Naive thymus-derived CD4-positive, alpha-beta T cell (primary cell): ENCODE results near the gene TRERF1. TPM values are rescaled to one million over a fixed set of nuclear protein-coding genes. Genes with fewer than 3 reads are reported as not detected.

ENCODE experiments used
- ATAC-seq: fragments of 150-1000 bp; cut with Tn5 transposase; 2 replicates; pipeline ENCODE4 v1.10.0; 2021; ENCODE audit warnings: mild to moderate bottlenecking, moderate library complexity
- CTCF ChIA-PET: fragments of 350-600 bp; sonication (Branson Sonifier 250); formaldehyde crosslinking; loops from one replicate; lab custom pipeline; 2021; ENCODE audit warnings: antibody characterized with exemption; lab: Charles Lee
- POLR2A ChIA-PET: fragments of 350-600 bp; sonication (Branson Sonifier 250); formaldehyde crosslinking; loops from one replicate; lab custom pipeline; 2021; ENCODE audit warnings: antibody characterized with exemption, inconsistent platforms; lab: Charles Lee
- DNase-seq, 9 donors: peaks; one replicate each; pipeline versions ENCODE4 v3.0.0 to v3.0.0-alpha.2; 2020 to 2022; ENCODE audit warnings: mixed read lengths in 1 of 9
- H3K27ac ChIP-seq: one replicate; pipeline ENCODE4 v1.7.0; 2013; ENCODE audit warnings: mild to moderate bottlenecking, low read depth, low read length, moderate library complexity
- H3K27me3 ChIP-seq, 2 donors: one replicate each; pipeline ENCODE4 v1.7.0; 2013; ENCODE audit warnings: low read length in 2 of 2, mild to moderate bottlenecking in 2 of 2, moderate library complexity in 2 of 2; ENCODE audit not compliant: control insufficient read depth in 2 of 2, insufficient read depth in 2 of 2
- H3K36me3 ChIP-seq, 3 experiments: 1 replicate in 2 of 3; 2 replicates in 1 of 3; pipeline ENCODE4 v1.7.0; 2013; ENCODE audit warnings: low read length in 3 of 3, mild to moderate bottlenecking in 3 of 3, moderate library complexity in 1 of 3; ENCODE audit not compliant: insufficient read depth in 3 of 3, control insufficient read depth in 2 of 3
- H3K4me1 ChIP-seq, 2 donors: one replicate each; pipeline ENCODE4 v1.7.0; 2013; ENCODE audit warnings: low read length in 2 of 2, mild to moderate bottlenecking in 2 of 2, moderate library complexity in 1 of 2; ENCODE audit not compliant: control insufficient read depth in 2 of 2, insufficient read depth in 2 of 2
- H3K4me3 ChIP-seq: 2 replicates; pipeline ENCODE4 v1.7.0; 2013; ENCODE audit warnings: mild to moderate bottlenecking, low read length
- H3K9me3 ChIP-seq, 3 experiments: 1 replicate in 2 of 3; 2 replicates in 1 of 3; pipeline ENCODE4 v1.7.0; 2013; ENCODE audit warnings: low read length in 3 of 3; ENCODE audit not compliant: control insufficient read depth in 2 of 3
- H3K27ac Mint-ChIP-seq, 9 donors: one replicate each; pipeline ENCODE4 v1.8.0; 2020 to 2022; ENCODE audit warnings: mixed read lengths in 9 of 9, mild to moderate bottlenecking in 8 of 9, moderate library complexity in 5 of 9, inconsistent platforms in 2 of 9
- H3K27me3 Mint-ChIP-seq, 5 donors: one replicate each; pipeline ENCODE4 v1.8.0; 2021 to 2022; ENCODE audit warnings: mixed read lengths in 5 of 5, mild to moderate bottlenecking in 1 of 5
- H3K36me3 Mint-ChIP-seq, 5 donors: one replicate each; pipeline ENCODE4 v1.8.0; 2020 to 2022; ENCODE audit warnings: mixed read lengths in 5 of 5, mild to moderate bottlenecking in 3 of 5, inconsistent platforms in 1 of 5
- H3K4me1 Mint-ChIP-seq, 7 donors: one replicate each; pipeline ENCODE4 v1.8.0; 2020 to 2022; ENCODE audit warnings: mixed read lengths in 7 of 7, mild to moderate bottlenecking in 3 of 7, inconsistent platforms in 1 of 7
- H3K4me3 Mint-ChIP-seq, 10 donors: one replicate each; pipeline ENCODE4 v1.8.0; 2020 to 2022; ENCODE audit warnings: mild to moderate bottlenecking in 10 of 10, mixed read lengths in 10 of 10, moderate library complexity in 6 of 10, inconsistent platforms in 2 of 10
- H3K9me3 Mint-ChIP-seq, 11 donors: one replicate each; pipeline ENCODE4 v1.8.0; 2020 to 2022; ENCODE audit warnings: mixed read lengths in 11 of 11, mild to moderate bottlenecking in 4 of 11, inconsistent platforms in 1 of 11, moderate library complexity in 1 of 11
- intact Hi-C, 2 donors: fragments of 100-400 bp; cut with micrococcal nuclease; formaldehyde crosslinking; loops; one replicate each; pipeline ENCODE4 v1.15.1; 2023
- polyA plus RNA-seq, 2 donors: library from polyadenylated mRNA; unstranded; fragments of 300-500 nt; fragmentation: Illumina TruSeq; gene quantifications; one replicate each; pipeline ENCODE4 v1.2.3, GENCODE V29; 2021
- total RNA-seq, 6 experiments: library from RNA in 5 of 6; stranded (reverse) in 5 of 6; gene quantifications; 1 replicate in 5 of 6; 2 replicates in 1 of 6; pipeline ENCODE4 v1.2.3 and lab custom pipeline; 2021 to 2026

Gene TRERF1
- total and polyA plus RNA-seq, 7 experiments from 2014 or later: 4.8 to 32.4 (median 21.0) TPM

DNA sequence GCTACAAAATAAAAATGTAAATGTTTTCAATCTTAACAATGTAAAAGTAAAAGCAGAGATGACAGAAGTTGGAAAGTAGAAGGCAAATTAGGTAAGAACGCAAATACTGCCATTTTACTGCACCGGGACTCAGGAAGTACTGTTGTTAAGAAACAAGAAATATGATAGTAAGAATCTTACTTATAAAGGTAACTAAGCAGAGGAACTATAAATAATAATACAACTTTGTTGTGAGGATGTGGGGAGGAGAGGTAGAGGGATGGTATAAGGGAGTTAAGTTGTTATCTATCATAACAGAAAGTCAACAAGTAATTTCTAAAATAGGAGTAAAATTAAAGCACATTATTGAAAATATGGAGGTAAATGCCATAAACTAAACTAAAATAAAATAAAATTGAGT is 129.8 kb downstream of the TRERF1 start:
- Histone ChIP-seq H3K27ac (no peak overlapping the region), H3K36me3 (no peaks in the 10 kb centered on the region), H3K4me3 (no peak overlapping the region), H3K4me1 (peaks cover 0 to 9% of the 10 kb centered on the region in 2 donors), H3K27me3 (no peaks in the 10 kb centered on the region), H3K9me3 (no peaks in the 10 kb centered on the region)
- Mint-ChIP-seq H3K9me3 (peaks cover 0 to 9% (median 0%) of the 10 kb centered on the region in 11 donors), H3K4me3 (peak overlapping the region in 3 of 10 donors; percentile 11 to 21 (median 14)), H3K27ac (peak overlapping the region in 7 of 9 donors; percentile 8 to 76 (median 32)), H3K36me3 (peaks cover 0 to 30% (median 16%) of the 10 kb centered on the region in 5 donors), H3K4me1 (peaks cover 29 to 66% (median 58%) of the 10 kb centered on the region in 7 donors), H3K27me3 (no peaks in the 10 kb centered on the region)
- ATAC-seq (peak; percentile 20), DNase-seq (peak in 4 of 9 donors; percentile 4 to 45 (median 26))
- POLR2A ChIA-PET: no interaction called here
- intact Hi-C loops: no loop called here
- CTCF ChIA-PET: interaction anchor here (0.6 kb wide), 1 partner anchor 230 kb away, joined by 3 read pairs; no protein-coding TSS in a partner anchor

GRCh38 chr6:42320762-42321161 is 131.0 kb downstream of the TRERF1 start:
- intact Hi-C loops: no loop called here
- DNase-seq: no peak
- POLR2A ChIA-PET: no interaction called here

DNA sequence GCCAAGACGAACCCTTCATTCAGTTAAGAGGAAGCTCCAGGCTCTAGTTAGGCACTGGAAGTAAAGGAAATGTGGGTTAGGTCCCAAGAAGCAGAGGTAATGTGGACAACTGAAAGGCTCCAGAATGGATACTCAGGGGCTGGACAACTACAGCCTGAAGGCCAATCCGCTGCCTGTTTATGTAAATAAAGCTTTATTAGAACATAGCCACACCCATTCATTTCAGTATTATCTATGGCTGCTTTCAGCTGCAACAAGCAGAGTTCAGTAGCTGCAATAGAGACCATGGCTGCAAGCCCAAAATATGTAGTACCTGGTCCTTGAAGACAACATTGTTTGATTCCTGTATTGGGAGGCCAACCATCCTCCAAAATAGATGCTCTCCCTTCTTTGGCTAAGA is 133.2 kb downstream of the TRERF1 start:
- H3K9me3 ChIP-seq: no peaks in the 10 kb centered on the region
- CTCF ChIA-PET: no interaction called here
- Mint-ChIP-seq H3K36me3 (peaks cover 0 to 11% (median 4%) of the 10 kb centered on the region in 5 donors), H3K27ac (peak overlapping the region in 3 of 9 donors; percentile 3 to 46 (median 7)), H3K27me3 (no peaks in the 10 kb centered on the region), H3K4me1 (peaks cover 34 to 75% (median 71%) of the 10 kb centered on the region in 7 donors), H3K9me3 (peaks cover 0 to 3% (median 0%) of the 10 kb centered on the region in 11 donors), H3K4me3 (no peak overlapping the region)
- H3K27me3 ChIP-seq: no peaks in the 10 kb centered on the region
- H3K27ac ChIP-seq: no peak overlapping the region
- peaks cover 0 to 21% of the 10 kb centered on the region in 2 donors for H3K4me1 ChIP-seq
- ATAC-seq (no peak), DNase-seq (no peak)
- intact Hi-C loops: loop anchor here in 1 of 2 donors (5.0 kb wide), 1 partner anchor 34 kb away; no protein-coding TSS in a partner anchor
- no peak overlapping the region for H3K4me3 ChIP-seq
- POLR2A ChIA-PET: interaction anchor here (0.6 kb wide), 1 partner anchor 606 kb away, joined by 3 read pairs; no protein-coding TSS in a partner anchor
- no peaks in the 10 kb centered on the region for H3K36me3 ChIP-seq

More at GRCh38 chr6:42320762-42321161, 131.0 kb downstream of the TRERF1 start:
- H3K36me3 Mint-ChIP-seq: peaks cover 0 to 23% (median 6%) of the 10 kb centered on the region in 5 donors
- no peaks in the 10 kb centered on the region for H3K27me3 Mint-ChIP-seq
- Histone ChIP-seq H3K4me3 (no peak overlapping the region), H3K27ac (no peak overlapping the region), H3K4me1 (peaks cover 0 to 12% of the 10 kb centered on the region in 2 donors), H3K27me3 (no peaks in the 10 kb centered on the region), H3K9me3 (no peaks in the 10 kb centered on the region), H3K36me3 (no peaks in the 10 kb centered on the region)
- peak overlapping the region in 3 of 9 donors; percentile 17 to 59 (median 31) for H3K27ac Mint-ChIP-seq
- CTCF ChIA-PET: no interaction called here
- H3K4me1 Mint-ChIP-seq: peaks cover 26 to 65% (median 60%) of the 10 kb centered on the region in 7 donors
- H3K9me3 Mint-ChIP-seq: peaks cover 0 to 9% (median 0%) of the 10 kb centered on the region in 11 donors
- ATAC-seq: no peak
- H3K4me3 Mint-ChIP-seq: no peak overlapping the region

GRCh38 chr6:42316981-42317380 is 134.7 kb downstream of the TRERF1 start:
- H3K27me3 ChIP-seq: no peaks in the 10 kb centered on the region
- H3K27me3 Mint-ChIP-seq: no peaks in the 10 kb centered on the region
- peak overlapping the region in 7 of 9 donors; percentile 5 to 79 (median 46) for H3K27ac Mint-ChIP-seq
- no peak overlapping the region for H3K27ac ChIP-seq
- H3K9me3 ChIP-seq: no peaks in the 10 kb centered on the region
- H3K36me3 ChIP-seq: peaks cover 0 to 8% (median 4%) of the 10 kb centered on the region in 3 experiments
- H3K9me3 Mint-ChIP-seq: peaks cover 0 to 3% (median 0%) of the 10 kb centered on the region in 11 donors
- H3K4me1 ChIP-seq: peaks cover 0 to 21% of the 10 kb centered on the region in 2 donors
- ChIA-PET POLR2A (no interaction called here), CTCF (interaction anchor here (1.2 kb wide), 1 partner anchor 231 kb away, joined by 3 read pairs; no protein-coding TSS in a partner anchor)
- H3K4me3 ChIP-seq: no peak overlapping the region
- peaks cover 0 to 7% (median 5%) of the 10 kb centered on the region in 5 donors for H3K36me3 Mint-ChIP-seq
- intact Hi-C loops: loop anchor here in 1 of 2 donors (5.0 kb wide), 1 partner anchor 35 kb away; no protein-coding TSS in a partner anchor
- peak overlapping the region in 1 of 10 donors; percentile 27 for H3K4me3 Mint-ChIP-seq
- H3K4me1 Mint-ChIP-seq: peaks cover 36 to 73% (median 65%) of the 10 kb centered on the region in 7 donors
- ATAC-seq (peak; percentile 53), DNase-seq (no peak)

DNA sequence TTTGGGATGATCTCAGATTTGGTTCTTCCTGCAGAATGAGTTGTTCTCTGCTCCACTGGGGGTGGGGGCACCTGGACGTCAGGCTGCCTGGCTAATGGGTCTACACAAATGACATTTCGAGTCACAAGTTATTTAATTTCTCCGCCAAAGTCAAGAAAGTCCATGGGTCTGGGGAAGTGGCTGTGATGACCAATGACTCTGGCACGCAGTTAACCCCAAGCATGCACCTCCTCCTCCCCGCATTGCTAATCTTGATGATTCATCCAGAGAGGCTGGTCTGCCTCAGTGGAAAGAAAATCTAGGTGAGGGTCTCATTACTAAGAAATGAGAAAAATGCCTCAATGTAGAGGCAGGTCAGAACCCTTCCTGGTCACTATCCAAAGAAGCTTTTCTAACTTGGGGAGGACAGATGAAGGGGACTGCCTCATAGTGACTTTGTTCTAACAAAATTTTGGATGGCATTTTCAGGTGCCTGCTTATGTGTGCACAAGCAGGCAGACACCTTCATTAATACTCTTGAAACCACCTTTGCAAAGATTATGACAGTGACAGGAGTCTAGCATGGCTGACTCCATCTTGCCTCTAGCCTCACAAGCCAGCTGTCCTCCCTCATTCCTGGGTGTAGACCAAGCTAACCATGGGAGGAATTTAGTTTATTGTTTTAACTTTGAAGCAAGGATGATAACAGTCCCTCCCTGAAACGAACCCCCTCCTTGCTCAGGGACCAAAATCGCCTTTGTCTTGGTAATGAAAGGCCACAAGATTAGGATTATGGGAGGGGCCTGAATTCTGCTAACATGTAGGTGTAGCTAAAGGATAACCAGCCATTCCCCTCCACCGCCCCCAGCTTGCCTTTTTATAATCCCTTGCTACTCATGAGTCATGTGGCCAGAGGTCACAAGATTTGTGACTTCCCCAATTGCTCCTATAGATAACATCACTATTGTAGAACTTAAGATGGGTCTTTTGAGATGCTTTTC is 135.4 kb downstream of the TRERF1 start:
- no peak overlapping the region for H3K27ac ChIP-seq
- Mint-ChIP-seq H3K36me3 (peaks cover 0 to 10% (median 7%) of the 10 kb centered on the region in 5 donors), H3K9me3 (peaks cover 0 to 3% (median 0%) of the 10 kb centered on the region in 11 donors), H3K4me3 (peak overlapping the region in 1 of 10 donors; percentile 27), H3K27me3 (no peaks in the 10 kb centered on the region), H3K27ac (peak overlapping the region in 6 of 9 donors; percentile 5 to 79 (median 44)), H3K4me1 (peaks cover 32 to 66% (median 58%) of the 10 kb centered on the region in 7 donors)
- intact Hi-C loops: loop anchor here in 1 of 2 donors (5.0 kb wide), 1 partner anchor 36 kb away; no protein-coding TSS in a partner anchor
- H3K4me1 ChIP-seq: peaks cover 0 to 21% of the 10 kb centered on the region in 2 donors
- peak; percentile 77 for ATAC-seq
- peak in 1 of 9 donors; percentile 34 for DNase-seq
- ChIA-PET POLR2A (interaction anchor here (0.5 kb wide), 1 partner anchor 99 kb away, joined by 3 read pairs; no protein-coding TSS in a partner anchor), CTCF (interaction anchor here (1.2 kb wide), 1 partner anchor 231 kb away, joined by 3 read pairs; no protein-coding TSS in a partner anchor)
- peaks cover 0 to 10% (median 5%) of the 10 kb centered on the region in 3 experiments for H3K36me3 ChIP-seq
- H3K9me3 ChIP-seq: no peaks in the 10 kb centered on the region
- H3K27me3 ChIP-seq: no peaks in the 10 kb centered on the region
- no peak overlapping the region for H3K4me3 ChIP-seq
